ENCODE results near the gene USP5.
A peak's percentile ranks its signal among the peaks of the same experiment; 100 is the strongest.

USP5 gene

DNA sequence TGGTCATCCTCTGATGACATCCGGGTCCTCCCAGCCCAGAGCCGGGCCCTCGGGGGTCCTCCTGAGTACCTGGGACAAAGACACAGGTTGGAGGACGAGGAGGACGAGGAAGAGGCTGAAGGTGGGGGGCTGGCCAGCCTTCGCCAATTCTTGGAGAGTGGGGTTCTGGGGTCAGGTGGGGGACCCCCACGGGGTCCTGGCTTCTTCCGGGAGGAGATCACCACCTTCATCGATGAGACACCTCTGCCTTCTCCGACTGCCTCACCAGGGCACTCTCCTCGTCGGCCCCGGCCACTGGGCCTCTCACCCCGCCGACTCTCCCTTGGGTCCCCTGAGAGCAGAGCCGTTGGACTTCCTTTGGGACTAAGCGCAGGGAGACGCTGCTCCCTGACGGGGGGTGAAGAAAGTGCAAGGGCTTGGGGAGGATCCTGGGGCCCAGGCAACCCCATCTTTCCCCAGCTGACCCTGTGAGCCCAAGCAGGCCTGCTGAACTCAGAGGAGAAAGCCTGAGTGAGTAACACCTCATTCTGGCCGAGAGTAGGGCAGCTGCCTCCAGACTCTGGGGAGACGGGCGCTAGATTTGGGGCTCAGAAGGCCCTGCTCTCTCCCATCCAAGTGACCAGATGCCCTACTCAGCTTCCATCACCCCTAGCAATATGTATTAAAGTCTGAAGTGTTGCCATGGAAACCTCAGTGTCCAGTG lies 25.1 kb upstream of the USP5 start:
- DNase-seq: no peak

GRCh38 chr12:6827437-6827911 lies 24.5 kb upstream of the USP5 start:
- DNase-seq: peak; percentile 45

GRCh38 chr12:6827982-6828780 lies 23.8 kb upstream of the USP5 start, which contains the start of gene P3H3:
Gene P3H3 (plus strand): TSS chr12:6828407. CDS start chr12:6828441, 34 bp downstream.
- no peak for DNase-seq

DNA sequence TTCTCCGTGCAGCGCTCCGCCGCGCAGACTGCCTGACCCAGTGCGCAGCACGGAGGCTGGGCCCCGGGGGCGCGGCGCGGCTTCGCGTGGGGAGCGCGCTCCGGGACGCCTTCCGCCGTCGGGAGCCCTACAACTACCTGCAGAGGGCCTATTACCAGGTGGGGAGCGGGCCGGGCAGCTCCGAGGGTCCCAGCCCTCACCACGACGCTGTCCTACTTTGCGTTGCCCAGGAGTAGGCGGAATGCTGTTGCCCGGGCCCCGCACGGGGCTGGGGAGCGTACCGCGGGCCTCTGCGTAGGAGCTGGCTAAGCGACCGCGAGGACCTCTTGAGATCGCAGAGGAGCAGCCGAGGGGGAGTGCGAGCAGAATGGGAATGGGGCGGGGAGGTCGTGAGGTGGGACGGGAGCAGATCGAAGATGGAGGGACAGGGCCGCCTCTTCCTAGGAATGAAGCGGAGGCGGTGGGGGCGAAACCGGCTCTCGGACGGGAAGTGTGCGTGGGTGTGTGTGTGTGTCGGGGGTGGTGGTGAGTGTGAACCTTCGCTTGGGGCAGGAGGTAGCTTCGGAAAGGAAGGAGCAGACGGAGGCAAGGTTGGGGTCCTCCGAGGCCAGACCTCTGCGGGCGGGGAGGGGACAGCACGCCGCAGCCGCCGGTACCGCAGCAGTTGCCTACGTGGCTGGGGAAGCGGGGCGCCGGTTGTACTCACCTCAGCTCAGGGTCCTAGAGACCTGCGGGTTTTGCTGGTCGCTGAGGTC lies 23.0 kb upstream of the USP5 start:
- no peak for DNase-seq

- no peak for DNase-seq
Measured at GRCh38 chr12:6829536-6830220, 22.3 kb upstream of the USP5 start.

- no peak for DNase-seq
Measured at GRCh38 chr12:6830286-6830890, 21.6 kb upstream of the USP5 start.

DNA sequence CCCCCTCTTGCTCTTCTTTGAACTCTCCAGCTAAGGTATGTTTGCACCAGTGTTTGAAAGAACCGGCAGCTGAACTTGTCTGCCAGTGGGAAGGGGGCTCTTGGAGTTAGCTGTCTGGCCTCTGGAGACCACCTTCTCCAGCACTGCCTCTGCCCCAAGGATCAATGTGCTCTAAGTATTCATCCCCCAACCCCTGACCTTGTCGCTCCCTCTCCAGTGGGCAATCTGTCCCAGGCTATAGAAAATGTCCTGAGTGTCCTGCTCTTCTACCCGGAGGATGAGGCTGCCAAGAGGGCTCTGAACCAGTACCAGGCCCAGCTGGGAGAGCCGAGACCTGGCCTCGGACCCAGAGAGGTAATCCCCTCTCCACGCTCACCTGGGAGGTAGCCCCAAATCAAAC lies 21.0 kb upstream of the USP5 start:
- no peak for DNase-seq

DNA sequence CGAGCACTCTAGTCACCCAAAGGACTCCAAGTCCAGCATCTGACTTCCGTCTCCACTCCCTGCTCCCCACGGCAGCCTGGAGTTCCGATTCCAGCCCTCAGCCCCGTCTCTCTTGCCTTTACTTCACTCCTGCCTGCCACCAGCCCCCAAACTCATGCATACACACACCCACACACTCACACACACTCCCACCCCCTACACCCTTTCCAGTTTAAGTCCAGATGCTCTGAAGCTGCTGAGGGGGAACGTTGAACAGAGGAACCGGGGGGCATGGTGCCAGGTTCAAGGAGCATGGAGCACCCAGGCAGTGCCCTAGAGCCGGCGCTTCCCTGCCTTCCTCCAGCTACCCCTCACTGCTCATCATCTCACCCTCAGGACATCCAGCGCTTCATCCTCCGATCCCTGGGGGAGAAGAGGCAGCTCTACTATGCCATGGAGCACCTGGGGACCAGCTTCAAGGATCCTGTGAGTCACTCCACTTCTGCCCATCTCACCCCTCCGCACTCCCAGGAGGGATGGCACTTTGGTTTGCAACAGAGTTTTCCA lies 20.4 kb upstream of the USP5 start:
- no peak for DNase-seq

DNA sequence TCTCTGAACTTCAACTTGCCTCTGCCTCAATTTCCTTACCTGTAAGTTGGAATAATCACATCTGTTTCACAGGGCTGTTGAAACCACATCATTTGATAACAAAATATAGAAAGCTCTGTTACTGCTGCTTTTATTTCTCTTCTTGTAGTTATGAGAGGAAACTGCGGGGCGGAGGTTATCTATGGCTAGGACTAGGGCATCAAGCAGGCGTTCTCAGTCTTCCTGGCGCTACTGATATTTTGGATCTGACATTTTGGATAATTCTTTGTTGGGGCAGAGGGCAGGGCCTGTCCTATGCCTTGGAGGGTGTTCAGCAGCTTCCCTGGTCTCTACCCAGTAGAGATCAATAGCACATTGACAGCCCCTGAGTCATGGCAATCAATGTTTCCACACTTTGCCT lies 19.8 kb upstream of the USP5 start:
- no peak for DNase-seq

GRCh38 chr12:6833189-6833890 lies 18.6 kb upstream of the USP5 start:
- no peak for DNase-seq

DNA sequence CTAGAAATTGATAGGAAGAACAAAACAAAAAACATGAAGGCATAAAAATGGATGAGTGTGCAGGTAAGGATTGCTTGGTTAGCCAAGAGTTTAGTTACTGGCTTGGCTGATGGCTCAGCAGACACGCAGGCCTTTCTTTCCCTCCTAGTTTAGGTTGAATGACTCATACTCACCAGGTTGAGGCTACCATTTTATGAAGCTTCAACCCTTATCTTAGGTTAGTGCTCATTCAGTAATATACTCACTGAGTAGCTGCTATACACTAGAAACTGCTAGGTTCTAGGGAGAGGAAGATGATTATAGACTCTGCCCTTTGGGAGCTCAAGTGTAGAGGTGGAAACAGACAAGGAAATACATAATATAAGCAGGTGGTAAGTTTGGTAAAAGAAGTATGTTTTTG lies 17.7 kb upstream of the USP5 start:
- no peak for DNase-seq

- no peak for DNase-seq
Measured at GRCh38 chr12:6834873-6835272, 17.1 kb upstream of the USP5 start.

DNA sequence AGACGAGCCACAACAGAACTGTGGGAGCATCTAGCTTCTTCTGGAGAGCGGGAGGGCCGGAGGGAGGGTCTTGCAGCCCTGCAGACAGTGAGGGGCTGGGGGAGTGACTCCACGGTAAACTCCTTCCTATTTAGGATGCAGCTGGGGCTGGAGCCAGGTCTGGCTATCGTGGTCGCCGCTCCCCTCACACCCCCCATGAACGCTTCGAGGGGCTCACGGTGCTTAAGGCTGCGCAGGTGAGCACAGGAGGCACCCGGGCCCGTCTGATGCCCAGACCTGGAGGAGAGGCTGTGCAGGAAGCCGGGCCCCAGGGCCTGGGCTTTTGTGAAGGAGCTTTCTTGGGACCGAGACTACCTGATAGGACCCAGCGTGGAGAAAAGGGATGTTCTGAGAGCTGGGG lies 15.1 kb upstream of the USP5 start:
- no peak for DNase-seq

DNA sequence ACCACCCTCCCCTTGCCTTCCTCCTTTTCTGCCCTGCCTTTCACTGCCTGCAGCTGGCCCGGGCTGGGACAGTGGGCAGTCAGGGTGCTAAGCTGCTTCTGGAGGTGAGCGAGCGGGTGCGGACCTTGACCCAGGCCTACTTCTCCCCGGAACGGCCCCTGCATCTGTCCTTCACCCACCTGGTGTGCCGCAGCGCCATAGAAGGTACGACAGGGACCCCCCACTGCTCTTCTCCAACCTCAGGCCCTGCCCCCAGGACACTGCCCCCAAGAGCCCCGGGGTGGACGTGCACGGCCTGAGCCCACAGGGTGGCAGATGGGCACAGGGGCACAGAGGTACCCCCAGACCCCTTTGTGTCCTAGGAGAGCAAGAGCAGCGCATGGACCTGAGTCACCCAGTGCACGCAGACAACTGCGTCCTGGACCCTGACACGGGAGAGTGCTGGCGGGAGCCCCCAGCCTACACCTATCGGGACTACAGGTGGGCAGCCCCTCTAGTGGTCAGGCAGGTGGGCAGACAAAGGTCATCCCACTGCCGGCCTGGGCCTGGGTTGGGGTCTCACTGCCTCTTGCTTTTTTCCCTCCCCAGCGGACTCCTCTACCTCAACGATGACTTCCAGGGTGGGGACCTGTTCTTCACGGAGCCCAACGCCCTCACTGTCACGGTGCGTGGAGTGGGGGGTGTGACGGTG lies 14.4 kb upstream of the USP5 start:
- DNase-seq: no peak

DNA sequence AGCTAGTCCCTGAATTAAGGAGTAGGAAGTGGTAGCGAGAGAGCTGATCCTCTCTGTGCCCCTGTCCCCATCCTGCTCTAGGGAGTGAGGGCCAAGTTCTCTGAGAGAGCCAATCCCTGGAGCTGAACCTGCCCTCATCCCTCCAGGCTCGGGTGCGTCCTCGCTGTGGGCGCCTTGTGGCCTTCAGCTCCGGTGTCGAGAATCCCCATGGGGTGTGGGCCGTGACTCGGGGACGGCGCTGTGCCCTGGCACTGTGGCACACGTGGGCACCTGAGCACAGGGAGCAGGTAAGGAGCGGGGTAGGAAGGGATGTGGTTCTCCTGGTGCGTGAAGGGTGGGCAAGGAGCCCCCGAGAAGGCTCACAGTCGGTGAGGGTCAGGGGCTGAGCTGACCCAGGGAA lies 13.1 kb upstream of the USP5 start:
- DNase-seq: no peak

GRCh38 chr12:6839482-6840201 lies 12.3 kb upstream of the USP5 start:
- no peak for DNase-seq

- no peak for DNase-seq
Measured at GRCh38 chr12:6840330-6840729, 11.6 kb upstream of the USP5 start.

DNA sequence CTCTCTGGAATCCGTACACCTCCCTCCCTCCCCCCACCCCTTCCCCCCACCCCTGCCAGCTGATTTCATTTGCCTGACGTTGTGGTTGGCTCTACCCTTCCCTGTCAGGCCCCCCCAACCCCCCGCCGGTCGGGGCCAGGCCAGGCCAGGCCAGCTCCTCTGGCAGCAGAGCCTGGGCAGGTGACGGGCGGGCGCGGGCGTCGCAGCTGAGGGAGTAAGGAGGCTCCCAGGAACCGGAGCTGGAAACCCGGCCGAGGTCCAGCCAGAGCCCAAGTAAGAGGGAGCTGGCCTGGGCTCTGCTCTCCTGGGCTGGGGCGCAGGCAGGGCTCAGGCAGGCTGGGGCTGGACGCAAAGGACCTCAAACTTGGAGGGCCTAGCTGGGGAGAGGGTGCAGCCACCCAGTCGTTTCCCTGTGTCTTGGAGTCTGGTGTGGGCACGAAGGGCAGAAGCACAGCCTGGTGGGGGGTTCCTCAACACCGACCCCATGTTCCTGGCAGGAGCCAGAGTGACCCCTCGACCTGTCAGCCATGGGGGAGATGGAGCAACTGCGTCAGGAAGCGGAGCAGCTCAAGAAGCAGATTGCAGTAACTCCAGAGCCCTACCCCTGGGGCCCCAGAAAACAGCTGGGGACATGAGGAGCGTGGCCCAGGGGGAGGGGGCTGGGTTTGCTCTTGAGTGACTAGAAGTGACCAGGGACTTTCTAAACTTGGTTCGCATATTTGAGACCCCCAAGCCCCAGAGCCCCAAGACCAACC lies 11.0 kb upstream of the USP5 start, which contains the start of gene GNB3:
Gene GNB3 (plus strand): TSS at position 165 of the 755 bp plus-strand sequence. CDS start 363 bp downstream, at position 528.
- DNase-seq: no peak

DNA sequence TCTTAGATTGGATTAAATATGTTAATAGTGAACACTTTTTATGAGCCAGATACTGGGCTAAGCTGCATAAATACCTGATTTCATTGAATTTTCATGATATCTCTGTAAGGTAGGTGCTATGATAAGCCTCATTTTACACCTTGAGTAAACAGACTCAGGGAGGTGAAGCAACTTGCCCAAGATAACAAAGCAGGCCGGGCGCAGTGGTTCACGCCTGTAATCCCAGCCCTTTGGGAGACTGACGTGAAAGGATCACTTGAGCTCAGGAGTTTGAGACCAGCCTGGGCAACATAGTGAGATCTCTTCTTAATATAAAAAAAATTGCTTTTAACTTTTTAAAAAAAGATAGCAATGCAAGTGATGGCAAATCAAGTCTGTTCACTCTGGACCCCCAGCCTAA lies 9.9 kb upstream of the USP5 start:
- DNase-seq: no peak

All from NCI-H2029 (cell line).